Stimulated activated CD8-positive, alpha-beta memory T cell treated with anti-CD3 and anti-CD28 coated beads, Interleukin-4, amount 100 ng/mL, for 48 hours (primary cell): ENCODE data around the gene PKMYT1.

Source experiments
- DNase-seq: peaks from one replicate; pipeline ENCODE4 v3.0.0-alpha.2; 2020

Gene PKMYT1

DNA sequence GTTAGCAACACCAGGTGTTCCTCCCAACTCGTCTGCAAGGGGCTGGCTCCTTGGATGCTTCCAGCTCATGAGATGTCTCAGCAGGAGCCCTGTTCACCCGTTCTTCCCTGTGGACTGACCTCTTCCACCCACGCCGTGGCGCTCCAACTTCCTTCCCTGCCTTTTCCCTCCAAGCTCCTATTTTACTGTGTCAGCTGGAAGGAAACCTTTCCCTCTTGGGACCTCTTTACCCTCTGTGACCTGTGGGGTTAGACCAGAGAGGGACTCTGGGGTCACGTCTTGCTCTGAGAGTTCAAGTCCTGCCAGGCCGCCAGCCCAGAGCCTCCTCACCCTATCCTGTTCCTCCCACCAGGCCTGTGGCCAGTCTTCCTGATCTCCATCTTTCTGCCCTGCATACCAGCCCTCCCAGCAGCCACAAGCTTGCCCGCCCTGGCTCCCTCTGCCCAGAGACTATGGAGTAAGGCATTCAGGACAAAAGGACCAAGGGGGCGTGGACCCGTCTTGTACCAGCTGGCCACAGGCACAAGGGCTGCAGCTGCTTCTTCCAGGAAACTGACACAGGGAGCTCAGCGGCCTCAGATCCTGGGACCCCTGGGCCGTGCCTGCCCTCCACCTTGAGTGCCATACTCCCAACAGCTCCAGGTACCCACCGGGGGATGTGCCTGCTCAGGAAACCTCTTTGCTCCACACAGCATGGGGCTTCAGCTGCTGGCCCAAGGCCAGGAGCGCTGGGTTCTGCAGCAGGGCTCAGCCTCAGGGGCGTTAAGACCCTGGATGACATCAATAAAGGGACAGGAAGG is 8.1 kb downstream of the PKMYT1 start:
- DNase-seq = no peak

DNA sequence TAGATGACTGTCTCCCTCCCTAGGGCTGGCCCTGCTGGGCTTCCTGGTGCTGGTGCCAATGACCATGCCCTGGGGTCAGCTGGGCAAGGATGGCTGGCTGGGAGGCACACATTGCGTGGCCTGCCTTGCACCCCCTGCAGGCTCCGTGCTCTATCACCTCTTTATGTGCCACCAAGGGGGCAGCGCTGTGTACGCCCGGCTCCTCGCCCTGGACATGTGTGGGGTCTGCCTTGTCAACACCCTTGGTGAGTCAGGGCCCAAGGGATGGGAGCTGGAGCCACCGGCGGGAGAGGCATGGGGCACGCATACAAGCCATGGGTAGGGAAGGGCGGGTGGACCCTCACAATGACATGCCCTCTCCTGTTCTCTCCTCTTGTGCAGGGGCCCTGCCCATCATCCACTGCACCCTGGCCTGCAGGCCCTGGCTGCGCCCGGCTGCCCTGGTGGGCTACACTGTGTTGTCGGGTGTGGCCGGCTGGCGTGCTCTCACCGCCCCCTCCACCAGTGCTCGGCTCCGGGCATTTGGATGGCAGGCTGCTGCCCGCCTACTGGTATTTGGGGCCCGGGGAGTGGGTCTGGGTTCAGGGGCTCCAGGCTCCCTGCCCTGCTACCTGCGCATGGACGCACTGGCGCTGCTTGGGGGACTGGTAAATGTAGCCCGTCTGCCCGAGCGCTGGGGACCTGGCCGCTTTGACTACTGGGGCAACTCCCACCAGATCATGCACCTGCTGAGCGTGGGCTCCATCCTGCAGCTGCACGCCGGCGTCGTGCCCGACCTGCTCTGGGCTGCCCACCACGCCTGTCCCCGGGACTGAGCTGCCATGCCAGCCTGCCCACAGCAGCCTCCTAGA is 8.9 kb downstream of the PKMYT1 start:
- DNase-seq = no peak

DNA sequence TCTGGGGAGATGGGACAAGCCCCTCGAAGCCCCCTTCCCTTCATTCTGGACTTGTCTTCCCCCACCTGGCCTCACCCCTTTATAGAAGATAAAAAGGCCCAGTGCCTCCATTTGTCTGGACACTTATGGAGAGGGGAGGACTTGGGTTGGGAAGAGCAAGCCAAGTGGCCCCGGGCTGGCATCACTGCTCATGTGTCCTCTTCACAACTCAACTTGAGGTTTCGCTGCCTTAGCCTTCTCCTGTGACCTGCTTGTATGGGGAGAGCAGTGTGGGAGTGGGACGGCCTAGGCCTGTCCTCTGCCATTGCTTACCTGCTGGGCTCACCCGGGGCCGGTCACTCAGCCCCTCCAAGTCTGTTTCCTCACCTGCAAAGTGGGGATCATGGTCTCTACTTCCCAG is 9.7 kb downstream of the PKMYT1 start:
- DNase-seq = no peak

DNA sequence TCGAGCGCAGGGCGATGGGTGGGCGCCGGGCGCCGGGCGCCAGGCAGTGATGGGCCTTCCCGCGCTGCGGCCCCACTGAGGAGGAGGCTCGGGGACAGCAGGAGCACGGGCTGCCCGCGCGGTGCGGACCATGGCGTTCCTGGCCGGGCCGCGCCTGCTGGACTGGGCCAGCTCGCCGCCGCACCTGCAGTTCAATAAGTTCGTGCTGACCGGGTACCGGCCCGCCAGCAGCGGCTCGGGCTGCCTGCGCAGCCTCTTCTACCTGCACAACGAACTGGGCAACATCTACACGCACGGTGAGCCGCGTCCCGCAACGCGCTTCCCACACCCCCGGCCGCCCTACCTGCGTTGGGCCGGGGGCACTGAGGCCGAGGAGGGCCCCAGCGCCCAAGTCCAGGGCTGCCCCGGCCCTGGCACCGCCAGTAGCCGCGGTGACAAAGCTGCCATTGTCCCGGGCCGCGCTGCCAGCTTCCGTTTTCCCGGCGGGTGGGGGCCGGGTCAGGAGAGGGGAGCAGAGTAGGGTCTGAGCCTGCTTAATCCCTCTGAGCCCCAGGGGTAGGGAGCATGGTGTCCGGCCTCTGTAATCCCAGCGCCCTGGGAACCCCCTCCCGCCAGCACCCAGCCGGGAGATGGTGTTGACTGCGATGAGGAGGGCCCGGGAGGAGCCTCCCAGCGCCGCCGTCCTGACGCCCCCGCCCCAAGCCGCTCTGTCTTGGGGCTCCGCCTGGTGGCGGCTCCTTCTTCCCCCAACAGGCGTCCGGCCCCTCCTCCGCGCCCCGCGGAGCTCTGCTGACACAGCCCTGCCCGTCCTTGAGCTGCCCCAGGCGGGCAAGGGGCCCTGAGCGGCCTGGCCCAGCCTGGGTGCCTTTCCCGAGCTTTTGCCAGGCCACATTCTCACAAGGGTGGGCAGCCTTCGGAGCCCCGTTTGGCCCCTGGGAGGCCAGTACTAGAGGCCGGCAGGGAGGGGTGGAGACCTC is 10.4 kb downstream of the PKMYT1 start:
- peak; percentile 89 for DNase-seq

DNA sequence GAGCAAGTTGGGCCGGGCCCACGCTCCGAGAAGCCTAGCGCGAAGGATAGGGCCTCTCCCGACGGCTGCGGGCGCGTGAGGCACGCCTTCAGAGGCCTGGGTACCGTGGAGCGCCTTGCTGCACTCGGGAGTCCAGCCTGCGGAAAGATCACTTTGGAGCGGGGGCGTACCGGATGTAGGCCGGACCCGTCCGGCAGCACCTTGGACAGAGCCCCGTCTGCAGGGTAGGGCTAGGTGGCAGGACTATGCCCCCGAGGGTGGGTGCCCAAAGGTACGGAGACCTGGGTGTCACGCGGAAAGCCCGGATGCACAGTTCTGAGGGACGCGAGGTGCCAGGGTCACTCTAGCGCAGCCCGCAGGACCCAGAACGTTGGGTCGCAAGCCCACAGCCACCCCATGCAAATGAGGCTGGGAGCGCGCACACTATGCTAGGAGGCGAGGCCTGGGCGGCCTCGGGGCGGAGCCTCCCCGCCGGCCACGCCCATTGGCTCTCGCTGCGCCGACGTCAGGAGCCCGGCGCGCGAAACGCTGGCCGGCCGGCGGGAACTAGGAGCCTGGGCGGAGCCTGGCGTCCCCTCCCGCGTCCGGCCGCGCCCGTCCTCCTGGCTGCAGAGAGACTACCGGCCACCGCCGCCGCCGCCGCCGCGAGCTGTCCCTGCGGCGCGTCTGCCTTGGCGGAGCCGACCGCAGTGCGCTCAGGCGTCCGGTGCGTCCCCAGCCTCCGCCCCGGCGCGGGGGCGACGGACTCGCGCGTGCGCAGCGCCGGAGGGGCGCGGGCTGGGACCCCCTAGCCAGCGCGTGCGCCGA is 11.3 kb downstream of the PKMYT1 start, which contains the start of gene PAQR4:
Gene PAQR4 (plus strand): TSS at position 611 of the 807 bp plus-strand sequence. CDS start 327 bp downstream, outside the sequence.
- peak; percentile 88 for DNase-seq

DNA sequence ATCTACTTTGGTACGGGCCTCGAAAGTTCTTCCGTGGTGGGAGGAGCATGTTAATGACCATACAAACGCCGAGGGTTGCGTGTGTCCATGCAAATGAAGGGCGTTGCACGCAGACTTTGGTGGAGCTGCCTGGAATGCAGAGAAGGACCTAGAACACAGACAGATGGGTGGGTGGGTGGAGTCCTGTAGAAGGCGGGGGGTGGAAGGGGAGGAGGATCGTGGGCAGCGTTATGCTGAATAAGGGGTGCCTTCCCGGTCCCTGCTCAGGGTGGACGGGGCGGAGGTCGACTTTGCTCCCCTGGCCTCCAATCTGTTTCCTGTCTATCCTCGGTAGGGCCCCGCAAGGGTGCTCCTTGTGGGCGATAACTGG is 11.9 kb downstream of the PKMYT1 start:
- no peak for DNase-seq

DNA sequence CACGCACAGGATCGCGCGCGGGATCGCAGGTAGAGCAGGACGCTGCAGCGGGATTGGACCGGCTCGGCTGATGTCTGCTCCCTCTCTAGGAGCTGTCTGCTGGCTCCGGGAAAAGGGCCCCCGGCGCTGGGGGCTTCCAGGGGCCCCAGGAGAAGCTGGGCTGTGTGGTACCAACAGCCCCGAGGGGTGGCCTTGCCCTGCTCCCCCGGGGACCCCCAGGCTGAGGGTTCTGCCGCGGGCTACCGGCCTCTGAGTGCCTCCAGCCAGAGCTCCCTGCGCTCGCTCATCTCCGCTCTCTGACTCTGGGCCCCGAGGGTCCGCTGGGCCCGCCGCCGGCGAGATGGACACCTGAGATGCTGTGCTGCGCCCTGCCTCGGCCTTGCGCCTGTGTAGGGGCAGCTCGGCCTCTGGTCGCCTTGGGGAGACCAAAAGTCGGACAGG is 12.5 kb downstream of the PKMYT1 start:
- DNase-seq = no peak

DNA sequence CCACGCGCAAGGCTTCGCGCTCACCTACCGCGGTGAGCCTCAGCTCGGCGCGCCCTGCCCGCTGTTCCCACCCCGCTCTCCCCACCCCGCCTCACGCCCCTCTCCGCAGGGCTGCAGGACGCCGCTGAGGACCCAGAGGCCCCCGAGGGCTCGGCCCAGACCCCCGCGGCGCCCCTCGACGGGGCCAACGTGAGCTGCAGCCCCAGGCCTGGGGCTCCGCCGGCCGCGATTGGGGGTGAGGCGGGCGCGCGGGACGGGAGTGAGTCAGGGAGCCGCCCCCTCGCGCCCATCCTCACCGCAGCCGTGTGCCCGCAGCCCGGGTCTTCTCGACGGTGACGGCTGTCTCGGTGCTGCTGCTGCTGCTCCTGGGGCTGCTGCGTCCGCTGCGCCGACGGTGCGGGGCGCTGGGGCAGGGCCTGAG is 13.0 kb downstream of the PKMYT1 start:
- no peak for DNase-seq

DNA sequence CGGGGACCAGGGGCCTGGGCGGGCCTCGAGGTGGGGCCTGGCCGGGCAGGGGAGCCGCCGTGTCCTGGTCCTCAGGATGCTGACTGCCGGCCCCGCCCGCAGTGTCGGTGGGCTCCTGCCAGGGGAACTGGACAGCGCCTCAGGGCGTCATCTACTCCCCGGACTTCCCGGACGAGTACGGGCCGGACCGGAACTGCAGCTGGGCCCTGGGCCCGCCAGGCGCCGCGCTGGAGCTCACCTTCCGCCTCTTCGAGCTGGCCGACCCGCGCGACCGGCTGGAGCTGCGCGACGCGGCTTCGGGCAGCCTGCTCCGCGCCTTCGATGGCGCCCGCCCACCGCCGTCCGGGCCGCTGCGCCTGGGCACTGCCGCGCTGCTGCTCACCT is 13.4 kb downstream of the PKMYT1 start:
- no peak for DNase-seq

DNA sequence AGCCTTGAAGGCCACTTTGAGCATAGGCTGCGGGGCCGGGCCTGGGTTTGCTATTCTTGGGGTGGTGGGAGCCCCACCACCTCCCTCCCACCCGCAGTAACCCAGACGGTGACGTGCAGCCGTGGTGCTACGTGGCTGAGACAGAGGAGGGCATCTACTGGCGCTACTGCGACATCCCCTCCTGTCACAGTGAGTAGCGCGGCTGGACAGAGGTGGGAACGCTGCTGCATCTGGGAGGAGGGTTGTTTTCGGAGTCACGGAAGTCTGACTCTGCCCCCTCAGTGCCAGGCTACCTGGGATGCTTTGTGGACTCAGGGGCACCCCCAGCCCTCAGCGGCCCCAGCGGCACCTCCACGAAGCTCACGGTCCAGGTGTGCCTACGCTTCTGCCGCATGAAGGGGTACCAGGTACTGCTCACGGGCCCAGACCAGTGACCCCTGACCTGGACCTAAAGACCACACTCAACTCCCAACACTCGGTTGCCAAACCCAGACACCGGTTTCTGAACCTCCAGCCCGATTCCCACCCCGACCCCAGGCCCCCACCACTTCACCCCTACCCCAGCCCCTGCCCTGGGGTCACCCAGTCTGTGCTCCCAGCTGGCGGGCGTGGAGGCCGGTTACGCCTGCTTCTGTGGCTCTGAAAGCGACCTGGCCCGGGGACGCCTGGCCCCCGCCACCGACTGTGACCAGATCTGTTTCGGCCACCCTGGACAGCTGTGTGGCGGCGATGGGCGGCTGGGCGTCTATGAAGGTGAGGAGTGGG is 14.0 kb downstream of the PKMYT1 start:
- DNase-seq = no peak

DNA sequence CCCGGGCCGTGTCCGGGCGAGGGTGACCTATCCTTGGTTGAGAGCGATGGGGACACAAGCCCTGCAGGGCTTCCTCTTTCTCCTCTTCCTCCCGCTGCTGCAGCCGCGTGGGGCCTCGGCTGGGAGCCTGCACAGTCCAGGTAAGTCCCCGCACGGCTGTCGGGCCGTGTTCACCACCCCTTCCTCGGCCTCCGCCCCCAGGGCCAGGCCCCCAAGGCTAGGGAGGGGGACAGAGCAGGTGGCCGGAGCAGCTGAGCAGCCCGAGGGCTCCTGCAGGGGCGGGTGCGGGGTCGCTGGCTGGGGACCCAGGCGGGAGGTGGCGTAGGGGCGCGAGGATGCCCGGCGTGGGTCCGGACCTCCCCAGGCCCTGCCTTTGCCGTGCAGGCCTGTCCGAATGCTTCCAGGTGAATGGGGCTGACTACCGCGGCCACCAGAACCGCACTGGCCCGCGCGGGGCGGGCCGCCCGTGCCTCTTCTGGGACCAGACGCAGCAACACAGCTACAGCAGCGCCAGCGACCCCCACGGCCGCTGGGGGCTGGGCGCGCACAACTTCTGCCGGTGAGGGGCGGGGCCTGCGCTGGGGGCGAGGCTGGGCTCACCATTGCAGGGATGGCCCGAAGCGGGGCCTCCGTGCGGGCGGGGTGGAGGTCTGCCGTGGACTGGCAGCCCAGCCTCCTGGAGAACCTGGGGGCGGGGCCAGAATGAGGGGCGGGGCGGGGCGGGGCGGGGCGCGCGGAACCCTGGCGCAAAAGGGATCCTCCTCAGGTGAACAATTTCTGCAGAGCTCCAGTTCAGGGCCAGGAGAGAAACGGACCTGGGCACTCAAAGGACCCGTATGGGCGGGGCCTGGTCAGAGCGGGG is 15.5 kb downstream of the PKMYT1 start:
- peak; percentile 80 for DNase-seq

DNA sequence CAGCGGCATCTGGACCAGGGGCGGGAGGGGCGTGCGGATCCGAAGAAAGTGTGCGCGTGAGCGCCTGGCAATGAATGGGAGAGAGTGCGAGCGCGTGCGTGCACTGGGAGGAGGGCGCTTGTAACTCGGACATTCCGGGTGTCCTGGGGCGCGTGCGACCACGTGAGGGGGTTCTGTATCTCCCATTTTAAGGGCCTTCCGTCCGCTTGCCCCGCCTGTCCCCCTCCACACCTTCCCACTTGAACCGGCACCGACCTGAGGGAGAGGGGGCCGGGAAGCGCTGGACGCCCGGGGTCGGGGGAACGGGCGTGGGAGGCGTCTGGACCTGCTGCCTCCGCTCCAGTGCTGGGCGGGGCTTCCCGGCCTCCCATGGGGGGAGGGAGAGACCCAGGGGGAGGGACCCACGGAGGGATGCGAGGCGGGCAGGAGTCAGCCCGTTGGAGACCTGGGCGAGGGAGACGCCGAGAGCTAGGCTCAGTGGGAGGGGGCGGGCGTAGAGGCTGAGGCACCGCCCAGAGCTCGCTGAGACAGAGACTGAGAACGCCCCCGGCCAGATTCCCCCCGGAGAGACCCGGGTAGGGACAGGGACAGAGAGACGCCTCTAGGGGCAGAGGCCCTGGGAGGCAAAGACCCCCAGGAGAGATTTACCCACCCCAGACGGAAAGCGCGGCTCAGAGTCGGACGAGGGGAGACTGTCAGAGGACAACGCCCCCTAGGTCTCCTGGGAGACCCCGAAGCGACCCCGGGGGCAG is 16.3 kb downstream of the PKMYT1 start, which contains the start of gene KREMEN2:
Gene KREMEN2 (plus strand): TSS at position 553 of the 752 bp plus-strand sequence. CDS start 246 bp downstream, outside the sequence.
- peak; percentile 60 for DNase-seq

DNA sequence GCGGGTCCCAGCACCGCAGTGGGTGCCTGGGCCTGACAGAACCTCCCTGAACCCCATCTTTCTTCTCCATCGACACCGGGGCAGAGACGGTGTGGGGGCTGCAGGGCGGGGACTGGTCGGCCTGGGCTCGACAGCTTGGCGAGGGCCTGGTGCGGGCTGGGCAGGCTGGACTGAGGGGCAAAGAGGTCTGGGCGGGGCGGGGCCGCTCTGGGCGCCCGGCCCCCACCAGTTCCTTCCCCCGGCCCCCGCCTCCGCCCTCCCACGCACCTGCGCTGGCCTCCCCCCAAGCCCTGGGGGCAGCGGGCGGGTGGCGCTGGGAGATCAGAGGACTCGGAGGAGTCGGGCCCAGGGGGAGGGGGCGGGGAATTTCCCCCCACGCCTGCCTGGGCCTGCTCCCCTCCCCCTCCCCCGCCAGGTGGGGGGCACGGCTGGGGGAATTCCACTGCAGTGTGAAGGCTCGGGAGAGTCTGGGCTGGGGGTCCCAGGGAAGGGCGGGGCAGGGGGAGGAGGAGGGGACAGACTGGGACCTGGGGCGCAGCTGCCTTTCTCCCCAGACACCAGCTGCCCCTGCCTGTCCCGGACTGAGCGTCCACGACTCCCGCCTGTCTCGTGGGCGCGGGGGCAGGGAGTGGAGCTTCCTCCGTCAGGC is 17.0 kb downstream of the PKMYT1 start:
- DNase-seq = no peak

DNA sequence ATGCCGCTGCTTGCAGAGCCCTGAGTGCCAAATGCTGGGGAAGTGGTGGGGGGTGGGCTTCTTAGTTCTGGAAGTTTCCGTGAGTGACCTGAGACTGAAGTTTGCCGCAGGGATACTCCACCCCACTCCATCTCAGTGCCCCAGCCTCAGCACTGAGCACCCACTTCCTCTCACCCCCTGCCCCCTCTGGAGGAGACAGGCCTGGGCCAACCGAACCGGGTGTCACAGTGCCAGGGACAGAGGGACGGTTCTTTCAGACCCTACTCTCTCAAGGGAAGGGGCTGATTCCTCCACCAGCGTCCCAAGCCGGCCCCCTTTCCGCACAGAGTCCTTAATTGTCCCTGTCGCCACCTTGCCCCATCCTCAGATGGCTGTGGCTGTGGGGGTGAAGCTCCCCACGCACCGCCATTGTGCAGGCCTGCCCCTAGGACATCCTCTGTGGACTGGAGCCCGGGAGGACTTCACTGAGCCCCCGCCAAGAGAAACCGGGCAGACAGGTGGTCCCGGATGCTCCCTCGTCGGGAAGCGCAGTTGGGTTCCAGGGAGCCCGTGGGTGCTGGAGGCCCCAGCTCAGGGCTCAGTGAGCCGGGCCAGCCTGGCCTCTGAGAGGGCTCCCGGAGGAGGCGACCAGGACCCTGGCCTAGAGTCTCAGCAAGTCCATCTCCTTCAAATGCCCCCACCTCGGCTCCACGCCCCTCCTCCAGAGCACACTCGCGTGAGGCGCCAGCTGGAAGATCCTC is 17.7 kb downstream of the PKMYT1 start:
- DNase-seq = no peak

DNA sequence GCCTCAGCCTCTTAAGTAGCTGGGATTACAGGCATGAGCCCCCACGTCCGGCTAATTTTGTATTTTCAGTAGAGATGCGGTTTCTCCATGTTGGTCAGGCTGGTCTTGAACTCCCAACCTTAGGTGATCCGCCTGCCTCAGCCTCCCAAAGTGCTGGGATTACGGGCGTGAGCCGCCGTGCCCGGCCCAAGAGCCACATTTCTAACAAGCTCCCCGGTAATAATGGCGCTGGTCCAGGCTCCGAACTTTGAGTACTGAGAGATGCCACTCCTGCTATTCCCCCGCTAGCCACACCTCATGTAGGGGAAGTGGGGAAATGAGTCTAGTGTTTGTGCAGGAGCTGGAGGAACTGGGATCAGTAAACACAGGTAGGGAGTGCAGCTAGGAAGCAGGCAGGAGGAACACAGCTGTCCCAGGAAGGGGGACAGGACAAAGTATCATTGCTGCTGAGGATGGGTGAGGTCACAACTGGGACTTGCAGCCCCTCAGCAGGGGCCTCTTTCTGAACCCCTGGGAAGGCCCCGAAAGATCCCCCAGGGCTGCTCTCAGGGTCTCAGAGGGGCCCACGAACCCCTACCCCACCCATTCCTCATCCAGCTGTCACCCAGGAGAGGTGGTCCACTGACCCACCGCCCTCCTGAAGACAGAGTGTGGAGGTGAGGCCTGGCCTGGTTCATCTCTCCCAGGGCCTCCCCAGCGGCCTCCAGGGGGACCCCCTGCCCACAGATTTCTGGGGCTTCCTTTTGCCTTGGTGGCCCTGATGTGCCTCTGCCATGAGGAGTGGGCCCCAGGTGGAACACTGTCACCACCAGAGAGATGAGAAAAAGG is 19.8 kb downstream of the PKMYT1 start:
- no peak for DNase-seq

DNA sequence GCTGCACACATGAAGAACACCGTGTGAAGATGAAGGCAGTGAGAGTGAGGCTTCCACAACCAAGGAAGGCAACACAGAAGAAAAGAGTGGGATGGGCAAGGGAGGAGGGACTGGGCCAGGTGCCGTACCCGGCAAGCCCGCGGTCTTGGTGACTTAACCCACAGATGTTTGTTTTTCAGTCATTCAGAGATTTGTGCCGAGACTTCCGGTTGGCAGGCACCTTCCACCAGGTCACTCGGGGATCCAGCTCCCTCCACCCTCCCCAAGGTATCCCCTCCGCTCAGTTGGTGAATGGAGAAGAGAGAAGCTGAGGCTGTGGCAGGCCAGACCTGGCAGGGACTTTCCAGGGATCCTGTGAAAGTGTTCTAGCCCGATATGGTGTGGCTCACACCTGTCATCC is 21.0 kb downstream of the PKMYT1 start:
- no peak for DNase-seq

DNA sequence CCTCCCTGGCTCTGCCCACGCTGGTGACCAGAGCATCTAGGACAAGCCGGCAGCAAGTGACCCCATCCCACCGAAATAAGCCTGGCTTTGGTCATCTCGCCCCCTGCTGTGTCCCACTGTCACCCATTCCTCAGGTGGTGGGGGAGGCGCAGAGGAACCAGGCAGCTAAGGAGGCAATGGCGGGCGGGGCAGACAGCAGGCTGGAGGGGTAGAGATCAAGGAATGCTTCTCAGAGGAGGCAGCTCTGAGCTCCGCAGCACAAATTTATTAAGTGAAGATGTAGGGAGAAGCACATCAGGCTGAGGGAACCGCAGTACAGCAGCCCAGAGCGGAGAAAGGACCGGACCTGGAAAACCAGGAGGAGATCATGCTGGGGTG is 23.7 kb downstream of the PKMYT1 start:
- DNase-seq = no peak
